Common myeloid progenitor, CD34-positive (primary cell): Measurements from ENCODE around the gene TRIM14.
"Not testable (repeated sequence)": the region's sequence is repeated elsewhere in the genome, so short reads cannot be mapped to it uniquely, and the experiment has no call there.

ENCODE experiments used
- CTCF ChIA-PET: fragments of 350-600 bp; sonication (Branson Sonifier 250); formaldehyde crosslinking; loops from one replicate; lab custom pipeline; 2021; ENCODE audit warnings: antibody characterized with exemption; lab: Charles Lee
- POLR2A ChIA-PET: fragments of 350-600 bp; sonication (Branson Sonifier 250); formaldehyde crosslinking; loops from one replicate; lab custom pipeline; 2021; ENCODE audit warnings: antibody characterized with exemption; lab: Charles Lee
- DNase-seq, 3 donors: peaks; one replicate each; pipeline versions ENCODE4 v3.0.0 to v3.0.0-alpha.2; 2013
- H3K27ac ChIP-seq, 2 experiments: 1 replicate in 1 of 2; 2 replicates in 1 of 2; pipeline ENCODE4 v1.7.0; 2013; ENCODE audit warnings: inconsistent platforms in 2 of 2, low read length in 2 of 2, mild to moderate bottlenecking in 2 of 2, low read depth in 1 of 2, moderate library complexity in 1 of 2; ENCODE audit not compliant: severe bottlenecking in 2 of 2, insufficient read depth in 1 of 2, poor library complexity in 1 of 2
- H3K27me3 ChIP-seq, 5 experiments: replicated peaks in 2 of 5; 1 replicate in 3 of 5; 2 replicates in 2 of 5; pipeline versions ENCODE4 v1.6.1 to v1.7.0; 2013; ENCODE audit warnings: low read length in 4 of 5, mild to moderate bottlenecking in 2 of 5, moderate library complexity in 2 of 5, inconsistent platforms in 1 of 5; ENCODE audit not compliant: insufficient read depth in 5 of 5, control insufficient read depth in 4 of 5
- H3K36me3 ChIP-seq, 4 experiments: 1 replicate in 2 of 4; 2 replicates in 2 of 4; pipeline versions ENCODE4 v1.6.1 to v1.7.0; 2013; ENCODE audit warnings: low read length in 3 of 4, control low read depth in 1 of 4, mild to moderate bottlenecking in 1 of 4; ENCODE audit not compliant: control insufficient read depth in 4 of 4, insufficient read depth in 4 of 4
- H3K4me1 ChIP-seq, 4 experiments: 1 replicate in 3 of 4; 2 replicates in 1 of 4; pipeline versions ENCODE4 v1.6.1 to v1.7.1; 2013; ENCODE audit warnings: low read length in 3 of 4, mild to moderate bottlenecking in 3 of 4, control low read depth in 1 of 4, inconsistent platforms in 1 of 4, moderate library complexity in 1 of 4; ENCODE audit not compliant: control insufficient read depth in 4 of 4, insufficient read depth in 4 of 4; ENCODE audit errors: control extremely low read depth in 1 of 4
- H3K4me3 ChIP-seq, 7 experiments: 1 replicate in 4 of 7; 2 replicates in 3 of 7; pipeline versions ENCODE4 v1.5.1 to v1.7.0; 2013; ENCODE audit warnings: mild to moderate bottlenecking in 7 of 7, low read length in 6 of 7, moderate library complexity in 6 of 7, inconsistent platforms in 2 of 7, low read depth in 2 of 7, control low read depth in 1 of 7; ENCODE audit not compliant: insufficient read depth in 4 of 7, control insufficient read depth in 1 of 7; ENCODE audit errors: extremely low read depth in 1 of 7
- H3K9me3 ChIP-seq, 5 experiments: 1 replicate in 4 of 5; 2 replicates in 1 of 5; pipeline versions ENCODE4 v1.6.1 to v1.7.1; 2013; ENCODE audit warnings: low read length in 4 of 5, mild to moderate bottlenecking in 2 of 5, inconsistent platforms in 1 of 5, low read depth in 1 of 5, moderate library complexity in 1 of 5; ENCODE audit not compliant: control insufficient read depth in 4 of 5, insufficient read depth in 2 of 5; ENCODE audit errors: control extremely low read depth in 1 of 5
- WGBS: methylation state at CpG from one replicate; pipeline ENCODE4 v1.1.5; 2013; ENCODE audit not compliant: insufficient coverage; 5-methylcytosine and 5-hydroxymethylcytosine counted together

TRIM14 gene

DNA sequence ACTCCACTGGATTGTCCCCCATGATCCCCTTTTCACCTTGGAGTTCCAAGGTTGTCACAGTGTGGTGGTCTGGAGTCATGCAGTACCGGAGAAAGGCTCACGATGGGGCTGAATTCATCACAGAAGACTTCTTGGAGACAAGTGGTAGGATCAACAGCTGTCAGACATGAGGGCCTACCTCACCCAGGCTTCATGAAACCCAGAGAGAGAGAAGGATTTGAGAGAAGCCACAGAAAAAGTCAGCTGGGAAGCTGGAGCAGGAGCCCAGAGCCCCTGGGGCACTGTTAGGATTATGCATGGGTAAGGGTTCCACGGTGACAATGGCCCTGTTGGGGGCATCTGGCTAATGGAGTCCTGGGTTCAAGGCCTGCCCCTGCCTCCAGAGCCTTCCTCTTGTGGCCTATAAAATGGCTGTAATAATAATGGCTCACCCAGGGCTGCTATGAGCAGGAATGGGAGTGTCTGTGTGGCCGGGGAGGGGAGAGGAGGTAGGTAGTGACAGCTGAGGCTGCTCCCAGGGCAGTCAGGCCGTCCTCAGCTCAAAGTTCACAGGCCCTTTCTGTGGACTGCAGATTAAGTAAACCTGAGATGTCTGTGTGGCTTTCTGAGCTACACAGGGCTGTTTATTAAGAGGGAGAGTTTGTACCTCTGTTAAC is 910 bp downstream of the TRIM14 start:
- DNase-seq = peak; percentile 71 to 84 (median 78)
- Histone ChIP-seq H3K9me3 (no peaks in the 10 kb centered on the region), H3K4me1 (peaks cover 7 to 38% (median 25%) of the 10 kb centered on the region in 4 experiments), H3K4me3 (peak overlapping the region in 6 of 7 experiments; percentile 74 to 88 (median 78)), H3K27me3 (no peaks in the 10 kb centered on the region), H3K36me3 (peaks cover 0 to 5% (median 0%) of the 10 kb centered on the region in 4 experiments), H3K27ac (peak overlapping the region; percentile 1 to 69)
- 13% methylated on average over 5 of the region's 5 CpGs for WGBS
- POLR2A ChIA-PET = interaction anchor here (1.5 to 1.8 kb wide), 2 partner anchors 8 to 14 kb away, joined by 4 to 7 read pairs; no protein-coding TSS in a partner anchor
- CTCF ChIA-PET = interaction anchor here (0.8 to 4.6 kb wide), 22 partner anchors 8 to 657 kb away, joined by 3 to 31 read pairs (median 4); no protein-coding TSS in a partner anchor

DNA sequence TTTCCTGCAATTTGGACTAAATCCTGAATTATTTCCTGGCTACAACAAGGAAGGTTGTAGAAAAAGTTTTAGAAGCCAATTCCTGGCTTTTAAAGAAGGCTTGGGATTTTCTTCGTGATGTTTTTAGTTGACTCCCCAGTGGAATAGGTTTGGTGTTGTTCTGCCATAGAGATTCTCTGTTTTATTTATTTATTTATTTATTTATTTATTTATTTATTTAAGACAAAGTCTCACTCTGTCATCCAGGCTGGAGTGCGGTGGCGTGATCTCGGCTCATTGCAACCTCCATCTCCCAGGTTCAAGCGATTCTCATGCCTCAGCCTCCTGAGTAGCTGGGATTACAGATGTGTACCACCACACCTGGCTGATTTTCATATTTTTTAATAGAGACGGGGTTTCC is 1.9 kb downstream of the TRIM14 start:
- H3K36me3 ChIP-seq, H3K27me3 ChIP-seq, POLR2A ChIA-PET, DNase-seq, H3K27ac ChIP-seq, H3K4me3 ChIP-seq, H3K9me3 ChIP-seq: not testable (repeated sequence)
- H3K4me1 ChIP-seq = peaks cover 7 to 41% (median 27%) of the 10 kb centered on the region in 4 experiments
- 92% methylated on average over 2 of the region's 6 CpGs for WGBS
- CTCF ChIA-PET = interaction anchor here (0.8 to 4.6 kb wide), 8 partner anchors 9 to 140 kb away, joined by 3 to 31 read pairs (median 4); no protein-coding TSS in a partner anchor

DNA sequence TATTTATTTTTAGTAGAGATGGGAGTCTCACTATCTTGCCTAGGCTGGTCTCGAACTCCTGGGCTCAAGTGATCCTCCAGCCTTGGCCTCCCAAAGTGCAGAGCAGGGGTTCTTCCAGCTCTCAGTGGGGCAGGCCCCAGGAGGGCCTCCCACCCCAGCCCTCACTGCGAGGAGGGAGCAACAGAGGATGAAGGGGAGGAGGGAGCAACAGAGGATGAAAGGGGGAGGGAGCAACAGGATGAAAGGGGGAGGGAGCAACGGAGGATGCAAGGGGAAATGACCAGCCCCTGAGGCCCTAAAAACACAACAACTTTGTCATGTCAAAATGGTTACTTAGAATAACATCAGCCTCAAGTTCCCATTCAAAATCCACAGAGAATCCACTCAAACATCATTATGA is 10.0 kb downstream of the TRIM14 start:
- WGBS = no CpG with 5 or more reads among the region's 3 CpGs
- no peak for DNase-seq
- Histone ChIP-seq H3K4me1 (peaks cover 0 to 56% (median 45%) of the 10 kb centered on the region in 4 experiments), H3K27ac (peak overlapping the region; percentile 64 to 76), H3K9me3 (no peaks in the 10 kb centered on the region), H3K4me3 (no peak overlapping the region), H3K36me3 (peaks cover 0 to 35% (median 18%) of the 10 kb centered on the region in 4 experiments), H3K27me3 (no peaks in the 10 kb centered on the region)
- ChIA-PET CTCF (interaction anchor here (1.1 to 2.5 kb wide), 2 partner anchors 10 to 15 kb away, joined by 3 to 11 read pairs; partner anchors contain the start of gene TRIM14), POLR2A (interaction anchor here (1.4 kb wide), 1 partner anchor 10 kb away, joined by 4 read pairs; the partner anchor contains the start of gene TRIM14)

DNA sequence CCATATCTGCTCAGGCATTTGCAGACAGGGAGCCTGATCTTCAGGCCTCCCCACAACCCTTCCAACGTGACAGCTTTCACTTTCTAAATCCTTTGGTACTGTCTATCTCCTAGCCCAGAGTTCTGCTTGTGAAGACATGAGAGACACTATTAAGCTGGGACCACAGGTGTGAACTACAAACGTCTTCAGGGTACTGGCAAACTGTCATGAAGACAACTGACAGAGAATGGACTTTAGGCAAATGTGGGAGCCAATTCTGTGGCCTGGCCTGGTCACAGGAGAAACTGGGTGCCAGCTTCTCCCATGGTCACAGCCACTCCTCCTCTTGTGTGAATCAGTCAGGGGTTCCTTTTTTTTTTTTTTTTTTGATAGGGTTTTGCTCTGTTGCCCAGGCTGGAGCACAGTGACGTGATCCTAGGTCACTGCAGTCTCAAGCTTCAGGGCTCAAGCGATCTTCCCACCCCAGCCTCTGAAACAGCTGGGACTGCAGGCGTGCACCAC is 10.4 kb downstream of the TRIM14 start:
- peak overlapping the region; percentile 64 to 76 for H3K27ac ChIP-seq
- CTCF ChIA-PET = interaction anchor here (0.8 to 2.5 kb wide), 5 partner anchors 9 to 102 kb away, joined by 3 to 11 read pairs (median 3); partner anchors contain the start of gene TRIM14
- DNase-seq = peak; percentile 62 to 86 (median 79)
- H3K4me3 ChIP-seq = peak overlapping the region in 5 of 7 experiments; percentile 13 to 32 (median 14)
- H3K27me3 ChIP-seq = no peaks in the 10 kb centered on the region
- 0% methylated on average over 2 of the region's 5 CpGs for WGBS
- H3K36me3 ChIP-seq = peaks cover 0 to 35% (median 18%) of the 10 kb centered on the region in 4 experiments
- peaks cover 0 to 61% (median 49%) of the 10 kb centered on the region in 4 experiments for H3K4me1 ChIP-seq
- H3K9me3 ChIP-seq = no peaks in the 10 kb centered on the region
- POLR2A ChIA-PET = no interaction called here

DNA sequence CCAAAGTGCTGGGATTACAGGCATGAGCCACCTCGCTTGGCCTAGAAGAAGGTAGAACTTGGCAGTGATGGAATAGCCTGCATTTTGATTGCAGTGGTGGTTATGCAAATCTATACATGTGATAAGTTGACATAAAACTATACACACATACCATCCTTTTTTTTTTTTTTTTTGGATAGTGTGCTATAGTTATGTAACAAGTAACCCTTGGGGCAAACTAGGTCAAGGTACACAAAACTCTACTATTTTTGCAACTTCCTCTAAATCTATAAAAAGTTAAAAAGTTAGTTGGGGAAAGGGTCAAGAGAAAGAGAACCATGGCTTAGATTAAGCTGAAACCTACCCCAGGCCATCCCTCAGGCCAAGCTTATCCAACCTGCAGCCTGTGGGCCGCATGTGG is 11.1 kb downstream of the TRIM14 start:
- peaks cover 0 to 35% (median 18%) of the 10 kb centered on the region in 4 experiments for H3K36me3 ChIP-seq

DNA sequence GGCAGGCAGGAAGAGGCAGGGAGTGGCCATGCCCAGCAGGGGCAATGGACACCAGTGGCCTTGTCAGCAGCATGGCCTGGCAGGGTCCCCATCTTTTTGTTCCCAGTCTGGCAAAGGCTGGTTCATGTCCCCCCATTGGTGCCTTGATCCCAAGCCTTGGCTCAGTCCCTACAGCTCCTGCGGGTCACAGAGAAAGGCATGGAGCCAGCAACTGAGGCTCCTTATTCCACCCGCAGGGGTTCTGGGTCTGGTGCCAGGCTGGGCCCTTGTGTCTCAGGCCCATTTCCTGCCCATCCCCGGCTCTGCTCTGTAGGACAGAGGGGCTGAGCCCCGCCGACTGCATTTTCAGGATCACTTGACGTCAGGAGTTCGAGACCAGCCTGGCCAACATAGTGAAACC is 14.0 kb downstream of the TRIM14 start:
- DNase-seq = no peak
- peaks cover 0 to 28% (median 16%) of the 10 kb centered on the region in 4 experiments for H3K36me3 ChIP-seq
- 100% methylated on average over 6 of the region's 7 CpGs for WGBS
- H3K27ac ChIP-seq = peak overlapping the region in 1 of 2 experiments; percentile 50
- H3K27me3 ChIP-seq = no peaks in the 10 kb centered on the region
- no peaks in the 10 kb centered on the region for H3K9me3 ChIP-seq
- ChIA-PET POLR2A (interaction anchor here (1.5 kb wide), 1 partner anchor 14 kb away, joined by 7 read pairs; the partner anchor contains the start of gene TRIM14), CTCF (interaction anchor here (1.3 to 3.8 kb wide), 2 partner anchors 12 to 13 kb away, joined by 3 to 31 read pairs; partner anchors contain the start of gene TRIM14)
- H3K4me1 ChIP-seq = peaks cover 20 to 88% (median 78%) of the 10 kb centered on the region in 4 experiments
- peak overlapping the region in 1 of 7 experiments; percentile 1 for H3K4me3 ChIP-seq

More for the DNA sequence above, 11.1 kb downstream of the TRIM14 start:
- H3K27me3 ChIP-seq = no peaks in the 10 kb centered on the region
- WGBS = no CpG with 5 or more reads among the region's 2 CpGs
- peaks cover 3 to 67% (median 55%) of the 10 kb centered on the region in 4 experiments for H3K4me1 ChIP-seq
- POLR2A ChIA-PET = no interaction called here
- no peaks in the 10 kb centered on the region for H3K9me3 ChIP-seq
- H3K27ac ChIP-seq = peak overlapping the region; percentile 64 to 76
- DNase-seq = peak in 1 of 3 donors; percentile 42
- CTCF ChIA-PET = interaction anchor here (0.8 to 1.0 kb wide), 4 partner anchors 10 to 103 kb away, joined by 3 read pairs; no protein-coding TSS in a partner anchor
- peak overlapping the region in 3 of 7 experiments; percentile 14 to 32 (median 23) for H3K4me3 ChIP-seq
